ENCODE results near the gene SLC39A9. TPM values are rescaled to one million over a fixed set of nuclear protein-coding genes. Genes with fewer than 3 reads are reported as not detected.
A peak's percentile ranks its signal among the peaks of the same experiment; 100 is the strongest.

SLC39A9 gene, protein sequence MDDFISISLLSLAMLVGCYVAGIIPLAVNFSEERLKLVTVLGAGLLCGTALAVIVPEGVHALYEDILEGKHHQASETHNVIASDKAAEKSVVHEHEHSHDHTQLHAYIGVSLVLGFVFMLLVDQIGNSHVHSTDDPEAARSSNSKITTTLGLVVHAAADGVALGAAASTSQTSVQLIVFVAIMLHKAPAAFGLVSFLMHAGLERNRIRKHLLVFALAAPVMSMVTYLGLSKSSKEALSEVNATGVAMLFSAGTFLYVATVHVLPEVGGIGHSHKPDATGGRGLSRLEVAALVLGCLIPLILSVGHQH
- 28.3 TPM for polyA plus RNA-seq (2013, experiment 1 of 2)
- polyA plus RNA-seq (2013, experiment 2 of 2): 27.9 TPM

DNA sequence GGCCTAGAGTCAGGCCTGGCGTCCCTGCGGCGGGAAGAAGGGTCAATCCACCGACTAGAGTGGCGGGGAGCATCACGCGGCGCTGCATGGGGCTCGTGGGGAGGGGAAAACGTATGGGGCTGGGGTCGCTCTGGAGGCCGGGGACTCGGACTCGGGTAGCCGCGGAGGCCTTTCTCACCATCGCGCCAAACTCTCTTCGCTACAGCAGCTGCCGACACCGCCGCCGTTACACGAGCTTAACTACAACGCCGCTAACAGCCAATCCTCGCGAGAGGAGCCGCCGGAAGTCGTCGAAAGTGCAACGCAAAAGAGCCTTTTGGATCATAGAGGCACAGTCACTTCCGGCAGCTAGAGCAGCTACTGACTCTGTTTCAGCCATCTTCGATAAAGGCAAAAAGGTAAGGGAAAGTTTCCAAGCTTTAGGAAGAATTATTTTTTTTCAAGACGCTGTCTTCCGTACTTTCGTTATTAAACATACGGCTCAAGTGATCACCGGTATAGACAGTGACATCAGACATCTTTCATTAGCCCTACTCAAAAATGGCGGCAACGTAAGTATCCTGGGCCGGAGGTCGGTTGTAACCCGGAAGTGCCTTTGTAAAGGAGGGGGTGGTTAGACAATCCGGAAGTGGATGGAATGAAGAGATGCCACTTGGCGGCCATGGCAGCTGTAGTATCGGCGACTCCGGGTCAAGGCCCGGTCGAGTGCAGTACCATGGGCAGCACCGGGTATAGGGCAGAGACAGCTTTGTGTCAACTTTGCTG is at the start of gene SLC39A9, which contains the start of gene ERH:
Gene SLC39A9 (plus strand): TSS at position 640 of the 765 bp plus-strand sequence. CDS start 678 bp downstream, outside the sequence.
Gene ERH (minus strand): TSS at position 247 of the 765 bp plus-strand sequence. CDS start 66 bp downstream, at position 181.
- Histone ChIP-seq H3K27ac (replicated peaks; ENCODE audit: low read length) (peak within 1 kb of the TSS; percentile 72), H2AK5ac (ENCODE audit: low read depth, low read length) (peak within 1 kb of the TSS; percentile 88), H3K27me3 (ENCODE audit: control insufficient read depth in 3 of 3, insufficient read depth in 3 of 3, low read depth in 1 of 3, low read length in 3 of 3) (no peaks in the 10 kb centered on the region), H3K9me3 (replicated peaks in 1 of 2; ENCODE audit: control insufficient read depth in 2 of 2, insufficient read depth in 1 of 2, low read depth in 1 of 2, low read length in 2 of 2) (no peaks in the 10 kb centered on the region), H2AFZ (ENCODE audit: low read length) (peak within 1 kb of the TSS; percentile 86), H2BK12ac (ENCODE audit: low read length) (no peak within 1 kb of the TSS), H2BK5ac (ENCODE audit: low read length) (peak within 1 kb of the TSS; percentile 87), H2BK120ac (ENCODE audit: low read depth, low read length) (peak within 1 kb of the TSS; percentile 66), H3K4ac (ENCODE audit: low read length) (peak within 1 kb of the TSS; percentile 100), H3K23ac (ENCODE audit: low read depth, low read length, poor library complexity) (peak within 1 kb of the TSS; percentile 92), H4K8ac (ENCODE audit: low read depth, low read length) (no peak within 1 kb of the TSS), H3K4me1 (ENCODE audit: control insufficient read depth in 2 of 2, insufficient read depth in 1 of 2, low read depth in 1 of 2, low read length in 2 of 2) (peaks cover 7 to 10% of the 10 kb centered on the region in 2 donors), H4K91ac (ENCODE audit: low read depth, low read length, poor library complexity) (no peak within 1 kb of the TSS), H2BK15ac (ENCODE audit: low read length) (no peak within 1 kb of the TSS), H3K14ac (ENCODE audit: low read length) (peak within 1 kb of the TSS; percentile 94), H3K79me1 (ENCODE audit: low read depth, low read length) (peaks cover 9% of the 10 kb centered on the region), H3K9ac (ENCODE audit: low read depth, low read length, poor library complexity) (peak within 1 kb of the TSS; percentile 99), H3K4me2 (ENCODE audit: insufficient read depth, low read length, poor library complexity, severe bottlenecking) (peak within 1 kb of the TSS; percentile 81), H3K18ac (ENCODE audit: low read length) (peak within 1 kb of the TSS; percentile 94), H3K4me3 (ENCODE audit: low read length in 2 of 2) (peak within 1 kb of the TSS; percentile 76 to 99), H3K36me3 (replicated peaks in 1 of 2; ENCODE audit: control insufficient read depth in 2 of 2, insufficient read depth in 2 of 2, low read length in 2 of 2) (peaks cover 20 to 44% of the 10 kb centered on the region in 2 donors)
- DNase-seq (ENCODE audit: low spot score): peak; percentile 94
- WGBS, 2 donors (ENCODE audit: extremely low coverage in 2 of 2, insufficient read length in 2 of 2, insufficient replicate concordance in 1 of 2): no CpG with 5 or more reads among the region's 53 CpGs

DNA sequence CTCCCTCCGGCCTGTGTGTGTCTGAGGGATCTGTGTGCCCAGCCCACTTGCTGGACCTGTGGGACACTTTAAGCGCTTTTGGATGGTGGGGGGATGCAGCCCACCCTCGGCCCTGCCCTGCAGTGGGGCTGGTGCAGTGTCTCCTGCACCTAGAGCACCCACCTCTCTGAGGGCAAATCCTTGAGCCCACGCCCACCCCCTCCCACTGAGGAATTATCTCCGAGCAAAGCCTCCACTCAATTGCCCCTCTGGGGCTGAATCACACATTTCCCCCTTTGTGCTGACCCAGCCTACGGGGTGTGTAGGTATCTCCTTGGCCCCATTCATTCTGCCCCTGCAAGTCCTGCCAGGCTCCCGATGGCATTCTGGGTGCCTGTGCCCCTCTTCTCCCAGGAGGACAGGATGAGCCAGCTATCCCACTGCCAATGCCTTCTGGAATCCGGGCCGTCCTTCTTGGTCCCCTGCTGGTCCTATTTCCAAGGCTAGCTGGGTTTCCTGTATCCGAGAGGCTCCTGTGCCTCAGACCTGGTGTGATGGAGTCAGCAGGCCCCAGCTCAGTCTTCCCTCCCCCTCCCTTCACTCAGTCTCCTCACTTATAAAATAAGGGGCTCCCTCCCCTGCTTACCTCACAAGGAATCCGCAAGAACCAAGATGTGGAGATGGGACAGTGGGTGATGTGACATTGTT is 49.3 kb upstream of the SLC39A9 start:
- H3K4ac ChIP-seq (ENCODE audit: low read length): no peak overlapping the region
- peak overlapping the region; percentile 26 for H3K9ac ChIP-seq (ENCODE audit: low read depth, low read length, poor library complexity)
- no peaks in the 10 kb centered on the region for H3K27me3 ChIP-seq (ENCODE audit: control insufficient read depth in 3 of 3, insufficient read depth in 3 of 3, low read depth in 1 of 3, low read length in 3 of 3)
- peaks cover 1 to 5% of the 10 kb centered on the region in 2 donors for H3K4me1 ChIP-seq (ENCODE audit: control insufficient read depth in 2 of 2, insufficient read depth in 1 of 2, low read depth in 1 of 2, low read length in 2 of 2)
- no peak overlapping the region for H2AFZ ChIP-seq (ENCODE audit: low read length)
- WGBS, 2 donors (ENCODE audit: extremely low coverage in 2 of 2, insufficient read length in 2 of 2, insufficient replicate concordance in 1 of 2): no CpG with 5 or more reads among the region's 11 CpGs
- no peak overlapping the region for H2BK5ac ChIP-seq (ENCODE audit: low read length)
- no peak overlapping the region for H4K91ac ChIP-seq (ENCODE audit: low read depth, low read length, poor library complexity)
- no peak overlapping the region for H3K27ac ChIP-seq (replicated peaks; ENCODE audit: low read length)
- no peak overlapping the region for H3K23ac ChIP-seq (ENCODE audit: low read depth, low read length, poor library complexity)
- H3K36me3 ChIP-seq (replicated peaks in 1 of 2; ENCODE audit: control insufficient read depth in 2 of 2, insufficient read depth in 2 of 2, low read length in 2 of 2): peaks cover 2 to 29% of the 10 kb centered on the region in 2 donors
- H3K14ac ChIP-seq (ENCODE audit: low read length): peak overlapping the region; percentile 32
- H2BK12ac ChIP-seq (ENCODE audit: low read length): no peak overlapping the region
- H3K4me2 ChIP-seq (ENCODE audit: insufficient read depth, low read length, poor library complexity, severe bottlenecking): no peak overlapping the region
- DNase-seq (ENCODE audit: low spot score): no peak
- no peak overlapping the region for H2AK5ac ChIP-seq (ENCODE audit: low read depth, low read length)
- H3K79me1 ChIP-seq (ENCODE audit: low read depth, low read length): peaks cover 2% of the 10 kb centered on the region
- peak overlapping the region; percentile 1 for H2BK120ac ChIP-seq (ENCODE audit: low read depth, low read length)
- H3K18ac ChIP-seq (ENCODE audit: low read length): no peak overlapping the region
- no peak overlapping the region for H4K8ac ChIP-seq (ENCODE audit: low read depth, low read length)
- no peak overlapping the region for H2BK15ac ChIP-seq (ENCODE audit: low read length)
- H3K9me3 ChIP-seq (replicated peaks in 1 of 2; ENCODE audit: control insufficient read depth in 2 of 2, insufficient read depth in 1 of 2, low read depth in 1 of 2, low read length in 2 of 2): no peaks in the 10 kb centered on the region
- no peak overlapping the region for H3K4me3 ChIP-seq (ENCODE audit: low read length in 2 of 2)

- no peak overlapping the region for H3K4me3 ChIP-seq (ENCODE audit: low read length in 2 of 2)
- no peak overlapping the region for H4K91ac ChIP-seq (ENCODE audit: low read depth, low read length, poor library complexity)
- no peak overlapping the region for H2BK12ac ChIP-seq (ENCODE audit: low read length)
- H3K4me2 ChIP-seq (ENCODE audit: insufficient read depth, low read length, poor library complexity, severe bottlenecking): no peak overlapping the region
- H3K9me3 ChIP-seq (replicated peaks in 1 of 2; ENCODE audit: control insufficient read depth in 2 of 2, insufficient read depth in 1 of 2, low read depth in 1 of 2, low read length in 2 of 2): no peaks in the 10 kb centered on the region
- no peak overlapping the region for H4K8ac ChIP-seq (ENCODE audit: low read depth, low read length)
- no peak overlapping the region for H2BK15ac ChIP-seq (ENCODE audit: low read length)
- no peak overlapping the region for H2BK5ac ChIP-seq (ENCODE audit: low read length)
- no peak overlapping the region for H3K14ac ChIP-seq (ENCODE audit: low read length)
- H2AFZ ChIP-seq (ENCODE audit: low read length): no peak overlapping the region
- no peak overlapping the region for H3K27ac ChIP-seq (replicated peaks; ENCODE audit: low read length)
- no peak overlapping the region for H2BK120ac ChIP-seq (ENCODE audit: low read depth, low read length)
- H3K4ac ChIP-seq (ENCODE audit: low read length): no peak overlapping the region
- H3K79me1 ChIP-seq (ENCODE audit: low read depth, low read length): peaks cover 2% of the 10 kb centered on the region
- H3K4me1 ChIP-seq (ENCODE audit: control insufficient read depth in 2 of 2, insufficient read depth in 1 of 2, low read depth in 1 of 2, low read length in 2 of 2): peaks cover 2 to 5% of the 10 kb centered on the region in 2 donors
- no peaks in the 10 kb centered on the region for H3K27me3 ChIP-seq (ENCODE audit: control insufficient read depth in 3 of 3, insufficient read depth in 3 of 3, low read depth in 1 of 3, low read length in 3 of 3)
- no peak overlapping the region for H3K23ac ChIP-seq (ENCODE audit: low read depth, low read length, poor library complexity)
- no peak overlapping the region for H3K9ac ChIP-seq (ENCODE audit: low read depth, low read length, poor library complexity)
- no CpG with 5 or more reads among the region's 5 CpGs for WGBS, 2 donors (ENCODE audit: extremely low coverage in 2 of 2, insufficient read length in 2 of 2, insufficient replicate concordance in 1 of 2)
- peaks cover 2 to 29% of the 10 kb centered on the region in 2 donors for H3K36me3 ChIP-seq (replicated peaks in 1 of 2; ENCODE audit: control insufficient read depth in 2 of 2, insufficient read depth in 2 of 2, low read length in 2 of 2)
- no peak for DNase-seq (ENCODE audit: low spot score)
- no peak overlapping the region for H2AK5ac ChIP-seq (ENCODE audit: low read depth, low read length)
- H3K18ac ChIP-seq (ENCODE audit: low read length): no peak overlapping the region
Measured at GRCh38 chr14:69350892-69351291, 47.6 kb upstream of the SLC39A9 start.

Data from neuronal stem cell (in vitro differentiated cells).